ENCODE data around the gene TMEM164.

Gene TMEM164

DNA sequence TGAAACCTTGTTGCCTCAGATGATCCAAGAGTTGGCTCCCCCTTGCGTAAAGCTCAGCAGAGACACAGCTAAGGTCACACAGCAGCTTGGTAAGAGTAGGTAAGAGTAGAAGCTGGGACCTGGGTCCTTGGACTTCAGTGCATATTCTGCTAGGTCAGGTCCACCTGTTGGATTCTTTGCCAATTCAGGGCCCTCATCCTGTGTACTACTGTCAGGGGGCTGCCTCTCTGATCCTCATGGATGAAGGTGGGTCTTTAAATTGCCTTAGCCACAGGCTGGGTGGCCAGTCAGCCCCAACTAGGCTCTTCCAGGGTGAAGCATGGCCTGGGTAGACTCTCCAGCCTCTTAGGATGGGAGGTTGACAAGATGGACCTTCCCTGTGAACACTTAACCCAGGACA, 159.2 kb downstream of the TMEM164 start:
- ATAC-seq (ENCODE audit: low read depth) = no peak
- DNase-seq (ENCODE audit: low spot score) = no peak
- Histone ChIP-seq H3K27me3 (ENCODE audit: insufficient read depth, poor library complexity, severe bottlenecking) (no peaks in the 10 kb centered on the region), H3K4me3 (ENCODE audit: severe bottlenecking) (no peak overlapping the region), H3K36me3 (ENCODE audit: low read depth) (no peaks in the 10 kb centered on the region), H3K27ac (ENCODE audit: poor library complexity, severe bottlenecking) (no peak overlapping the region), H3K4me1 (ENCODE audit: insufficient read depth, poor library complexity, severe bottlenecking) (peaks cover 18% of the 10 kb centered on the region), H3K9me3 (ENCODE audit: severe bottlenecking) (no peaks in the 10 kb centered on the region)
- TF ChIP-seq, protein P1, sequence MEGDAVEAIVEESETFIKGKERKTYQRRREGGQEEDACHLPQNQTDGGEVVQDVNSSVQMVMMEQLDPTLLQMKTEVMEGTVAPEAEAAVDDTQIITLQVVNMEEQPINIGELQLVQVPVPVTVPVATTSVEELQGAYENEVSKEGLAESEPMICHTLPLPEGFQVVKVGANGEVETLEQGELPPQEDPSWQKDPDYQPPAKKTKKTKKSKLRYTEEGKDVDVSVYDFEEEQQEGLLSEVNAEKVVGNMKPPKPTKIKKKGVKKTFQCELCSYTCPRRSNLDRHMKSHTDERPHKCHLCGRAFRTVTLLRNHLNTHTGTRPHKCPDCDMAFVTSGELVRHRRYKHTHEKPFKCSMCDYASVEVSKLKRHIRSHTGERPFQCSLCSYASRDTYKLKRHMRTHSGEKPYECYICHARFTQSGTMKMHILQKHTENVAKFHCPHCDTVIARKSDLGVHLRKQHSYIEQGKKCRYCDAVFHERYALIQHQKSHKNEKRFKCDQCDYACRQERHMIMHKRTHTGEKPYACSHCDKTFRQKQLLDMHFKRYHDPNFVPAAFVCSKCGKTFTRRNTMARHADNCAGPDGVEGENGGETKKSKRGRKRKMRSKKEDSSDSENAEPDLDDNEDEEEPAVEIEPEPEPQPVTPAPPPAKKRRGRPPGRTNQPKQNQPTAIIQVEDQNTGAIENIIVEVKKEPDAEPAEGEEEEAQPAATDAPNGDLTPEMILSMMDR (IDR thresholded peaks at IDR 0.05; ENCODE audit: poor library complexity, severe bottlenecking) = no peak

DNA sequence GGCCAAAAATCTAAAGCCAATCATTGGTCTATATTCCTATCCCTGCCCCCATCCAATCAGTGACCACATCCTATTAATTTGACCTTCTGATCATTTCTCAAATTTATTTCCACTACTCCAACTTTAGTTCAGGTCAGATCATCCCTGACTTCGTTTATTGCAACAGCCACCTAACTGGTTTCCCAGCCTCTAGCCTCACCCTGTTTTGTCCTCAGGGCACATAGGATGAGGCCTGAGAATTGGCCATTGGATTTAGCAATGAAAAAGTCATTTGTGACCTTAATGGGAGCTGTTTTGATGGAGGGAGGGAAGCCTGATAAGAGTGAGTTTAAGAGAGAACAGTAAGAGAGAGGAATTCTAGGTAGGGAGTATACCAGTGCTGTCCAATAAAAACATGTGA, 160.0 kb downstream of the TMEM164 start:
- H3K4me3 ChIP-seq (ENCODE audit: severe bottlenecking) = no peak overlapping the region
- peaks cover 18% of the 10 kb centered on the region for H3K4me1 ChIP-seq (ENCODE audit: insufficient read depth, poor library complexity, severe bottlenecking)
- ATAC-seq (ENCODE audit: low read depth) (no peak), DNase-seq (ENCODE audit: low spot score) (no peak)
- TF ChIP-seq, protein P1 (IDR thresholded peaks at IDR 0.05; ENCODE audit: poor library complexity, severe bottlenecking) = no peak
- no peaks in the 10 kb centered on the region for H3K36me3 ChIP-seq (ENCODE audit: low read depth)
- H3K27ac ChIP-seq (ENCODE audit: poor library complexity, severe bottlenecking) = no peak overlapping the region
- no peaks in the 10 kb centered on the region for H3K9me3 ChIP-seq (ENCODE audit: severe bottlenecking)
- H3K27me3 ChIP-seq (ENCODE audit: insufficient read depth, poor library complexity, severe bottlenecking) = no peaks in the 10 kb centered on the region

DNA sequence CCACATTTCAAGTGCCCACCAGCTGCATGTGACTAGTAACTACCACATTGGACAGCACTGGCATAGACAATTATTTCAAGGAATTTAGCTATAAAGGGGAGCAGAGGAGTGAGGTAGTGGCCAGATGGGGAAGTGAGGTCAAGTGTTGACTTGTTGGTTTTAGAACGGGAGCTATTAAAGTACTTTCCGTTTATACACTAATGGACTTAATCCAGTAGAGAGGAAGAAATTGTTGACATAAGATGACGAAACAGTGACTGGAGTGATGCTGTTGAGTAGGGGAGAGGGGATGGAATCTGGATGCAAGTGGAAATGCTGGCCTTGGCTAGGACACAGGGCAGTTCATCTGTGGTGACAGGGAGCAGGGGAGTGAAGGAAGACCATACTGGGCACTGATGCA, 160.6 kb downstream of the TMEM164 start:
- H3K27ac ChIP-seq (ENCODE audit: poor library complexity, severe bottlenecking) = no peak overlapping the region
- TF ChIP-seq, protein P1 (IDR thresholded peaks at IDR 0.05; ENCODE audit: poor library complexity, severe bottlenecking) = no peak
- no peaks in the 10 kb centered on the region for H3K27me3 ChIP-seq (ENCODE audit: insufficient read depth, poor library complexity, severe bottlenecking)
- ATAC-seq (ENCODE audit: low read depth) = no peak
- H3K36me3 ChIP-seq (ENCODE audit: low read depth) = no peaks in the 10 kb centered on the region
- no peaks in the 10 kb centered on the region for H3K9me3 ChIP-seq (ENCODE audit: severe bottlenecking)
- H3K4me1 ChIP-seq (ENCODE audit: insufficient read depth, poor library complexity, severe bottlenecking) = peaks cover 18% of the 10 kb centered on the region
- H3K4me3 ChIP-seq (ENCODE audit: severe bottlenecking) = no peak overlapping the region
- no peak for DNase-seq (ENCODE audit: low spot score)

DNA sequence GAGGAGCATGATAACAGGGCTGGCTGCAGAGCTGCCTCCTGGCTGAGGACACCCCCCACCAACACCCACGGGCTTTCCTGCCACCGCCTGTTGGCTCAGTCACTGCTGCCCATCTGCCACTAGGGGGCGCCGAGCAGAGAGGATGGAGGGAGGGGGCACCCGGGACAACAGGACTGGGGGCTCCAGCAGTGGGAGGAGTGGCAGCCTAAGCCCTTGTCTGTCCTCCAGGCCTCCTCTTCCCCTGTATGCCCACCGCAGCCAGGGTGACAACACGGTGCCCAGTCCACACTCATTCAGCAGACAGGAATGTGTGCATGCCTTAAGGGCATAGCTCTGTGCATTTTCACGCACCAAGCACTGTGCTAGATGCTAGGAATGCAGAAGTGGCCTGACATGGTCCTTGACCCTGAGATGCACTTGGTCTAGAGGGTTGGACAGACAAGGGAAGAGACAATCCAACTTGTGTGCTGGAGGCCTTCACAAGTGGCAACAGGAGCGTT, 165.1 kb downstream of the TMEM164 start:
- TF ChIP-seq, protein P1 (IDR thresholded peaks at IDR 0.05; ENCODE audit: poor library complexity, severe bottlenecking) = peak; percentile 19
- Histone ChIP-seq H3K4me3 (ENCODE audit: severe bottlenecking) (no peak overlapping the region), H3K36me3 (ENCODE audit: low read depth) (no peaks in the 10 kb centered on the region), H3K9me3 (ENCODE audit: severe bottlenecking) (no peaks in the 10 kb centered on the region), H3K27me3 (ENCODE audit: insufficient read depth, poor library complexity, severe bottlenecking) (no peaks in the 10 kb centered on the region), H3K27ac (ENCODE audit: poor library complexity, severe bottlenecking) (no peak overlapping the region), H3K4me1 (ENCODE audit: insufficient read depth, poor library complexity, severe bottlenecking) (peaks cover 9% of the 10 kb centered on the region)
- ATAC-seq (ENCODE audit: low read depth) (peak; percentile 42; the same call in 1 of the 3 replicates), DNase-seq (ENCODE audit: low spot score) (no peak)

DNA sequence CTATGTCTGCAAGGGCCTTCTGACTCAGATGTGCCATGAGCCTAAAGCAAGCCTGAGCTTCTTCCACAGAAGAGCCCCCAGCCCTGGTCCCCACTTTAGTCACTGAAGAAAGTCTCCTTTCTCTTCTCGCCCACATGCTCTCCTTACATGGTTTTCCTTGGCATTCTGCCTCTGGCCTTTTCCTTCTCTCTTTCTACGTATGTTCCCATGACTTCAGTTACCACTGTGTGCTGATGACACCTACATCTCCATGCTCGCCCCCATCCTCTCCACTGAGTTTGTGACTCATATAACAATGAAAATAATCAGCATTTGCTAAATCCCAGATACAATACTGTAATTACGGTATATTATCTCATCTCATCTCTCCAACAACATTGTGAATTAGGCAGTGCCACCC, 165.7 kb downstream of the TMEM164 start:
- Histone ChIP-seq H3K36me3 (ENCODE audit: low read depth) (no peaks in the 10 kb centered on the region), H3K4me1 (ENCODE audit: insufficient read depth, poor library complexity, severe bottlenecking) (peaks cover 10% of the 10 kb centered on the region), H3K9me3 (ENCODE audit: severe bottlenecking) (no peaks in the 10 kb centered on the region), H3K27ac (ENCODE audit: poor library complexity, severe bottlenecking) (no peak overlapping the region), H3K4me3 (ENCODE audit: severe bottlenecking) (no peak overlapping the region), H3K27me3 (ENCODE audit: insufficient read depth, poor library complexity, severe bottlenecking) (no peaks in the 10 kb centered on the region)
- ATAC-seq (ENCODE audit: low read depth) = no peak
- DNase-seq (ENCODE audit: low spot score) = no peak
- TF ChIP-seq, protein P1 (IDR thresholded peaks at IDR 0.05; ENCODE audit: poor library complexity, severe bottlenecking) = no peak

Measured in RWPE2 (cell line).